Activated CD8-positive, alpha-beta memory T cell treated with anti-CD3 and anti-CD28 coated beads for 24 hours (primary cell): ENCODE data around the gene AQP2.

Experiments
- DNase-seq: peaks from one replicate; pipeline ENCODE4 v3.0.0-alpha.2; 2020

AQP2 gene

DNA sequence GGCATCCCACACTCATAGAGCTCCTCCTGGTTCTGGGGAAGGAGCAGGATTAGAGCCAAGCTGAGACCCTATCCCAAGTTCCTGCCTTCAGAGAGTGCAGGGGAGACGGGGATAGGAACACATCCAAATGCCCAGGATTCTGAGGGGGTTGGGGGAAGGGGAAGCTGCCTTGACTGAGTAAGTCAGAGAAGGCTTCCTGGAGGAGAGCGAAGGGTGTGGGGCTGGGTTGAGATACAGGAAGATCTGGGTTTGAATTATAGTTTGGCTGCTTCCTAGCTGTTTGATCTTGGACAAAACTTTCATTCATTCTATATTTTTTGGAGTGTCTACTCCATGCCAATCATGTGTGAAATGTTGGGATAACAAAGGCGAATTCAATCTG lies 8.0 kb upstream of the AQP2 start:
- DNase-seq: no peak

GRCh38 chr12:49942921-49943624 lies 7.5 kb upstream of the AQP2 start:
- no peak for DNase-seq

DNA sequence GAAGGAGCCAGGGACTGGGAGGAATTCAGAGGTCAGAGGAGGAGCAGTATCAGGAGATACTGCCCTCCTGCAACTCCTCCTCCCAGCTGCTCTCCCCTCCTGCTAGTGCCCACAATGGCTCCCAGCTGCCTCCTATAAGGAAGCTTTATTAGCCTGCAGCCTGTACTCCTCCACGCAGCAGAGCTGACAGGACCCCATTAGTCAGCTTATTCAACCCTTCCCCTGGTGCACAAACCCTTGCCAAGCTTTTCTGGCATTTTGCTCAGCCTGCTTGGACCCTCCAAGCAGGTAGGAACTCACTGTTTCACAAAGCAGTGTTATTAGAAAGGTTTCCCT lies 6.9 kb upstream of the AQP2 start:
- DNase-seq: no peak

DNA sequence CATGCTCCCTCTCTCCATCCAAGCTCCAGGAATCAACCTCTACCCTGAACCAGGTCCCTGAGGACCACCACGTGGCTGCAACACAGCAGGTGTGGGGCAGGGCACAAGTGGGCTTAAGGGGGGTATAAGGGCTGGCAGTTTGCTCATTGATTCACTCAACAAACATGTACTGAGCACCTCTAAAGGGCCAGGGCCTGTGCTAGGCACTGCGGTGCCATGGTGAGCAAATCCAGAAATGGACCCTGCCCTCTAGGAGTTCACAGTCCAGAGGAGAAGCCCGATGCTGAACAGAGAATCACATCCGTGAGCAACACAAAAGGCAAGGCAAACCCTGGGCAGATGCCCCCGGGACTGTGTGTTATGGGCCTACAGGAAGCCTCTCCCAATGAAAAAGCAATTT lies 6.5 kb upstream of the AQP2 start:
- no peak for DNase-seq

GRCh38 chr12:49944718-49945117 lies 5.8 kb upstream of the AQP2 start:
- DNase-seq: no peak

DNA sequence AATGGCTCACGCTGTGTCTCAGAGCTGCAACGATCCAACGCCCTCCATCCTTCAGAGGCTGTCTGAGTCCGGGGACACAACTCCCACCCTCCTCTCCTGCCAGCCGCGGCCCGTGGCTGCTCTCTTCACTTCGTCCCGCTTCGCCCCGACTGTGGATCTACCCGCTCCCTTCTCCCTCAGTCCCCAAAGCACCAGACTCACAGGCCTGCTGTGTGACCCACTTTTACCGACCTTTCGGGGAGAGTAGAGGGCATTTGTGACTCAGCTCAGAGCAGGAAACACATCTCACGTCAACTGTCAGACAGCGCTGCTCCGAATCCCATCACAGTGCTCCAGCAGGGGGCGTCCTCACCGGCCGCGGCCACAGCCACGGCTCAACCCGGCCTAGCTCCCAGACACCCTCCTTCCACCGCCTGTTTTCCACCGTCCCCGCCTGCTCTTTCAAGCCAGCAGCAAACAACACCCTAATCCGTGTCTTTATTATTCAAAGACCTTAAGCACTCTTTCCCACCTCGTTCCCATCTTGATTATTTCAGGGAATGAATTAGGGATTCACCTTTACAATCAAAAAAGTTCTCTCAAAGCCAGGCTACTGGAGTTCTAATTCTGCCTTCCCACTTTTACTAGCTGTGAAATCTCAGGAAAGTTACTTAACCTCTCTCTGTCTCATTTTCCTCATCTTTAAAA lies 5.0 kb upstream of the AQP2 start:
- peak; percentile 94 for DNase-seq

GRCh38 chr12:49946086-49946485 lies 4.5 kb upstream of the AQP2 start:
- DNase-seq: no peak

DNA sequence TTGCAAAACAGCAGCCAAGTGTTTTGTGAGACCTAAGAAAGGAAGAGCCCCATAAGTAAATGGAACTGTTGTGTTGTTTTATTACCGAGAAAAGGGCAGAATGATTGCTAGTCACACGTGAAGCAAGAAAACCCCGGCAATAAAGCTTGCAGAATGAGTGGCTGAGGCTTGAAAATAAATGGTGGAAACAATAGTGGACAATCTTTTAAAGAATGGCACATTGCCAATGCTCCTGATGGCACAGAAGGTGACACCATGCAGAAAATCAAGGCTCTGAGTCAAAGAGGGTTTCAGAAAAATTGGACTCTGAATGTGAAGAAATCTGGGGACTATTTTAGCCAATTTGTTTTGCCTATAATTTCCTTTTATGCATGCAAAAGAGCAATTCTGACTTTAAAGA lies 4.0 kb upstream of the AQP2 start:
- no peak for DNase-seq

DNA sequence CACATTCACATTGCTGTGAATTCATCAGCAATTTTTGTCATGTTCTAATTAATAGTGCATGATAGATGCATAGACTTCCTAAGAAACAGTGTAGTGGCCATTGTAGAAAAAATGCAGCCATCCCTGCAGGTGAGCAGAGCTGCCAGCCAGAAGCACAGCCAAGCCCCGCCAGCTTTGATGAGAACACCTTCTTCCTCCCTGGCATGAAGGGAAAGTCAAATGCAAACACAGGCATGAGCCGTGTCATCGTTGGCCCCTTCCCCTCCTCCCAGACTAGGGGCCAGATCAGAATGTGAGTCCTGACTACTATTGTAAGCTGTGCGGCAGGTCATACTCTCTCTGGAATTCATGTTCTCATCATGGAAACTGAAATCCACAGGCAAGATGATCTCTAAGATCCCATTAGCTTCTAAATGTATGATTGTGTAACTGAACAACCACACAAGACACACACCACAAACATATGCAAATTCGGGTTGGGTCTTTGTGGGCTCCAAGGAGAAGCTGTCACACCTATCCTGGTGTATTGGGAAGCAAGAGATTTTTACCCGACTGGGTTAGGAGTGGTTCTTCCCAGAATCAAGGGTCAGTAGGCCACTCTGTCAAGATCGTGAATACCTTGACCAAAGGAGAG lies 2.8 kb upstream of the AQP2 start:
- no peak for DNase-seq

DNA sequence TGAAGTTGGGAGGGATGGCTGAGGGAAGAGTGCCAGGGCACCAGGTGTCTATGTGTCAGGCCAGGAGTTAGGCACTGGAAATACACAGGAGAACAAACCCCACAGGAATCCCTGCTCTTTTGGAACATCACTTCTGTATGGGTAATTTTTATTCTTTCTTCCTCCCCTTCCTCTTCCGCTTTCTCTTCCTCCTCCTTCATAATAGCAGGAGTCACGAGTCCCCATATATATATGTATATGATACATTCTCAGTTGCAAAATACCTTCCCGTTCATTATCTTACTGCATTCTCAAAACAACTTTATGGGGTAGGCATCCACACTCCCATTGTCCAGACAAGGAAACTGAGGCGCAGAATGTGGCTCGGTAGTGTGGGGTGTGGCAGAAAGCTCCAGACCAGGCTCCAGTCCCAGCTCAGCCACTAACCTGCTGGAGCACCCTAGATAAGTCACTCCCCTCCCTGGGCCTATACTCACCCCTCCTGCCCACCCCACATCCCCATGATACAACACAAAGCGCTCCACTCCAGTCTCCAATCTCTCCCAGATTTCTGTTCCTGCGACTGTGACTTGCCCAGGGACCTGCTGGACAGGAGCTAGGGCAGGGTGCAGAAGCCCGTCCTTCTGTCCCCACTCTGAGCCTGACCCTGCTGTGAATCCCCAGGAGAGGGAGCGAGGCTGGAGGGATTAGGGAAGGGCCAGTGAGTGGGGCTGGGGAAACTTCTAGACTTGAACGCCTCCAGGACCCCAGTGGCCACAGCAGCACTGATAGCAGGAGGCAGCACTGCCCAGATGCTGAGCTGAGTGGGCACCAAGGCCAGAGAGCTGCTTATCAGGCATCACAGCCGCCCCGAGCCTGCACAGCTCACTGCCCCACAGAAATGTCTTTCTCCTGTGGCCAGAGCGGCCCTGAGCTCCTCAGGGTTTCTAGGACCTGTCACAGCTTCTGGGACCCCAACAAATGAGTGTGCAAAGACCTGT lies 1.4 kb upstream of the AQP2 start:
- no peak for DNase-seq

DNA sequence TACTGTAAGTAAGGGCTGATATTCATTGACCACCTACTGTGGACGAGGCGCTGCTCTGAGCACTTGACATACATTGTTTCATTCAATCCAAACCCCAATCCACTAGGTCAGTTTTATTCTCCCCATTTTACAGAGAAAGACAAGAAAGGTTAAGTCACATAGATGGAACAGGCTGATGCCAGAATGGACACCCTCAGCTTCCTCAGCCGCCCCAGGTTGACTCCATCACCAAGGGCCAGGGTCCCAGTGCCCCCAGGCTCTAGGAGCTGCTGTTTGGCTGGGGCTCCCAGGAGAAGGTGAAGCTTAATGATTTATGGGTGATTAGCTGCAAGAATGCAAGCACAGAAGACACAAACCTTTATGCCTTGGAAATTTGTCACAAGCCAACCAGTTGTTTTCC lies 671 bp upstream of the AQP2 start:
- no peak for DNase-seq

DNA sequence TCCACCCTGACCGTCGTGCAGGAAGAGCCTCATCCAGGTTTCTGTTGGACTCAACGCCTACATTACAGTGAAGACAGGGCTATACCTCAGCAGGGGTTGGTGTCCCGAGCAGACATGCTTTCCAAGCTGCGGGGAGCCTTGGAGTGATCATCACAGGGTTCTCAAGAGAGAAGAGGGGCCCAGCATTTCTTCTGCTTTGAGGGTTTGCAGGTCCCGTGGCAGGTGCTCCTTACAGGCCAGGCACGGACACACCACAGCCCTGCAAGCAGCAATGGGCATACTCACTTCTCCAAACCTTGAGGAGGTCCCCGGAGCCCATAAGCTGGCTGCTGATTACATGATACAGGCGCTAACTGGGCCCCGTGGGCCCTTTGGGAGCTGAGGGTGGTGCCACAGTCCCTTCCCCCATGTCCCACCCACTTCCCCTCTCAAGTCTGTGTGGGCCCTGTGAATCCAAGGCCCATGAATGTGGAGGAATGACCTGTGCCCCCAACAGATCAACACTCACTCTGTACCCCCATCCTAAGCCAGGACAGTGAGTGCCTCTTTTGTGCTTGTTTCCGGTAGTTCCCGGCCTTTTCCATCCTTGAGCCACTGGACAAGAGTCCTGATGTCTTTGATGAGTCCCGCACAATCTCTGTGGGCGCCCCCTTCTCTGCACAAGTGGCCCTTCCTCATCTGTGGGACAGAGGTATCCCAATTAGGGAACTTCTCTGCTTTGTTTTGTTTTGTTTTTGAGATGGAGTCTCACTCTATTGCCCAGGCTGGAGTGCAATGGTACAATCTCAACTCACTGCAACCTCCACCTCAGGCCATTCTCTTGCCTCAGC lies 1.1 kb downstream of the AQP2 start:
- DNase-seq: no peak

DNA sequence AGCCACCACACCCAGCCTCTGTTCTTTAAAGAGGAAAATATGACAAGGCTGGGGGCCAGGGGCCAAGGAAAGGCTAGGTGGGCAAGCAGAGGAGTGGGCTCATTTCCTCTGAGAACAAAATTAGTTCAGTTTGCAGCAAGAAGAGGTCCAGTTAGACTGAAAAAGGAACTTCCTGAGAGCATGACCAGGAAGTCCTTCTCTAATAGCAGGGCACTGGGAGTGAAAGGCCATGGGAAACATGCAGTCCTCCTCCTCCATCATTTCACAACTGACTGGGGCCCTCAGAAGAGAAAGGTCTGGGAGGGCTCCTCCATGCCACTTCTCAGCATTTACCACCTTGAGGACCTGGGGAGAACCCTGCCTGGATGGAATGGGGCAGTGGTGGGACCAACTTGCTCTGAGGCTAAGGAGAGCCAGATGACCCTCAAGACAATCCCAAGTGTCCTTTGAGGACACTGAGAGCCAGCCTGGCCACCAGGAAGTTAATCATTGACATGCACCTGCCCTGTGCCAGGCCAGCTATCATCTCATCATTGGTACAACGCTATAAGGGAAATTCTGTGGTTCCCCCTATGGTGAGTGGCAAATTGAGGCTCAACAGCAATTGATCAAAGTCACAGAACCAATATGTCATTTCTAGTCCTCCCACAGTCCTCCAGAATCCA lies 2.0 kb downstream of the AQP2 start:
- no peak for DNase-seq

- no peak for DNase-seq
Observed at GRCh38 chr12:49953151-49953550, 2.6 kb downstream of the AQP2 start.

DNA sequence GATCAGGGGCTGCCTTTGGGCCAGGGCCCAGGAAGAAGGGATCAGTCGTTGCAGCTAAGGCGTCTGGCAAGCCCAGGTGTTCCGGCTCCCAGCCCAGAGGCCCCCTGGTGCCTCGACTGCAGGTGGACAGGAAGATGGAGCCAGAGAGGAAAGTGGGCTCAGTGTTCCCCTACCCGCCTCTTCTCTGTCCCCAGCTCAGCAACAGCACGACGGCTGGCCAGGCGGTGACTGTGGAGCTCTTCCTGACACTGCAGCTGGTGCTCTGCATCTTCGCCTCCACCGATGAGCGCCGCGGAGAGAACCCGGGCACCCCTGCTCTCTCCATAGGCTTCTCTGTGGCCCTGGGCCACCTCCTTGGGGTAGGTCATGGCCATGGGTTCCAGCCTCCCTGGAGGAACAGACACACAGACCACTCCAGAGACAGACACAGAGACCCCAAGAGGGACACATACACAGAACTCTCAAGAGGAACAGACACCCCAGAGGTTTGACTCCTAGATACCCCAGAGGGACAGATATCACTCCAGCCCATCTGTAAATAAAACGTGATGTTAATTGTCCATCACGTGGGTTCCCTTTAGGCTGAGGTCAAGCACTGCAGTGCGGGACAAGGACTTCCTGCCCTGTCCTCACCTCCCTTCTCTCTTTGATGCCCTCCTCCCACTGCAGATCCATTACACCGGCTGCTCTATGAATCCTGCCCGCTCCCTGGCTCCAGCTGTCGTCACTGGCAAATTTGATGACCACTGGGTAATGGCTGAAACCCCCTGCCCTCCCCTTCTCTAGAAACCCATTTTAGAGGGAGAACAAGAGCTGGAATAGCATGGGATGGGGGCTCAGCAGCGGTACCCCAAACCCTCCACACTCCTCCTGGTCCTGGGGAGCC lies 3.7 kb downstream of the AQP2 start:
- no peak for DNase-seq

DNA sequence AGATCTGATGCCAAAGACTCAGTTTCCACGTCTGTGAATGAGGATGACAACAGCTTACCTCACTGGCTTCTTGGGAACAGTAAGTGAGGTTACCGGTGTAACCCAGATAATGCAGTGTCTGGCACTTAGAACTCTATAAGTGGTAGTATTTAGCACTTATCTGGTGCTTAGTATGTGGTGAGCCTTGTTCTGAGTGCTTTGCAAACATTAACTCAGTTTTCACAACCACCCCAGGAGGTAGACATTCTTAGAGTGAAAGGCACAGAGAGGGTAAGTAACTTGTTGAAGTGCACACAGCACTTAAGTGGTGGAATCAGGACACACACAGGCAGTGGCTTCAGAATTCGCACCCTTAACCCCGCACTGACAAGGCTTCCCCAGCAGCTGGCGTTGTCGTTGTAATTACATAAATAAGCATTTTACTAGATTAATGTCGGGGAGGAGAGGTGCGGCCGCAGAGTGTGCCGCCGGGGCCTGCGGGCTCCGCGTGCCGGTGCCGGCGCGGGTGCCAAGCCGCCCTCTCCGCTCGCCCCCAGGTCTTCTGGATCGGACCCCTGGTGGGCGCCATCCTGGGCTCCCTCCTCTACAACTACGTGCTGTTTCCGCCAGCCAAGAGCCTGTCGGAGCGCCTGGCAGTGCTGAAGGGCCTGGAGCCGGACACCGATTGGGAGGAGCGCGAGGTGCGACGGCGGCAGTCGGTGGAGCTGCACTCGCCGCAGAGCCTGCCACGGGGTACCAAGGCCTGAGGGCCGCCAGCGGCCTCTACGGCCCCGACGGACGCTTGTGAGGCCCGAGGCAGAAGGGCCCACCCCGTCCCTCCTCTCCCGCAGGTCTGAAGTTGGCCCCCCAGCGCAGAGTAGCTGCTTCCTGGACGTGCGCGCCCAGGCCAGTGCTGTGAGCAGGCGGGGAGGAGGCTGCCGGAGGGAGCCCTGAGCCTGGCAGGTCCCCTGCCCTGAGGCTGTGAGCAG lies 4.6 kb downstream of the AQP2 start:
- DNase-seq: no peak

DNA sequence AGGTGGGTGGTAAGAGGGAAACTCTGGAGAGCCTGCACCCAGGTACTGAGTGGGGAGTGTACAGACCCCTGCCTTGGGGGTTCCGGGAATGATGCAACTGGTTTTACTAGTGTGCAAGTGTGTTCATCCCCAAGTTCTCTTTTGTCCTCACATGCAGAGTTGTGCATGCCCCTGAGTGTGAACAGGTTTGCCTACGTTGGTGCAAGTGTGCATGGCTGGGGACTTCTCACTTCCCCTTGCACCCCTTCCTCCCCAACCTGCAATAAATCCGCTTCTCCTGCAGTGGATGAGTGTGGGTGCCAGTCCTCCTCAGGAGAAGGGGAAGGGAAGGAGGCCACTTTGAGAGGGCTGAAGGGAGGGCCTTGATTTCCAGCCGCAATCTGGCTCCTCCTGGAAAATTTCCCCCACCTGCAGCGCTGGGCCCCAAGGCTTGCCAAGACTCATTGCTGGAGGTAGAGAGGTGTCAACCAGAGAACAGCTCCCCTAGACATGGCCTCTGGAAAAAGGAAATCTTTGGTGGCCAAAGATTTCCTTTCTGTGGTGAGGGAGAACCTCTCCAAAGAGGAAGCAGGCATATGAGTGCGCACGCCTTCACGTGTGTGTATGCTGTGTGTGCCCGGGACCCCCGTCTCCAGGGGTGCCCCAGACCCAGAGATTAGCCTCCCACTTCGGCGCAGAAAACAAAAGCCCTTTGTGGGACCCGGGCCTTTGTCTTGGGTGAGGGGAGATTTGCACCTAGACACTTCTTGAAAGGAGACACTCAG lies 5.5 kb downstream of the AQP2 start:
- DNase-seq: no peak

- DNase-seq: no peak
Observed at GRCh38 chr12:49956663-49957569, 6.4 kb downstream of the AQP2 start.
